ENCODE results near the gene HBG1. TPM values are rescaled to one million over a fixed set of nuclear protein-coding genes. Genes with fewer than 3 reads are reported as not detected.

The HBG1 gene
- total RNA-seq, 4 donors from 2014 or later = not detected

GRCh38 chr11:5224538-5225479, 24.8 kb downstream of the HBG1 start:
- Histone ChIP-seq H3K4me3 (no peak overlapping the region), H3K9me3 (no peaks in the 10 kb centered on the region), H3K27ac (no peak overlapping the region), H3K27me3 (no peaks in the 10 kb centered on the region), H3K36me3 (no peaks in the 10 kb centered on the region), H3K4me1 (no peaks in the 10 kb centered on the region)
- no peak for TF ChIP-seq POLR2A (IDR thresholded peaks at IDR 0.05)
- no peak for TF ChIP-seq CTCF (IDR thresholded peaks at IDR 0.05)
- no peak for DNase-seq

GRCh38 chr11:5223686-5224085, 26.0 kb downstream of the HBG1 start:
- H3K9me3 ChIP-seq = no peaks in the 10 kb centered on the region
- TF ChIP-seq CTCF (IDR thresholded peaks at IDR 0.05) (no peak), POLR2A (IDR thresholded peaks at IDR 0.05) (no peak)
- H3K27me3 ChIP-seq = no peaks in the 10 kb centered on the region
- DNase-seq = no peak
- H3K4me1 ChIP-seq = no peaks in the 10 kb centered on the region
- no peaks in the 10 kb centered on the region for H3K36me3 ChIP-seq
- H3K4me3 ChIP-seq = no peak overlapping the region
- no peak overlapping the region for H3K27ac ChIP-seq

- DNase-seq = no peak
- Histone ChIP-seq H3K36me3 (no peaks in the 10 kb centered on the region), H3K9me3 (no peaks in the 10 kb centered on the region), H3K27ac (no peak overlapping the region), H3K4me1 (no peaks in the 10 kb centered on the region), H3K27me3 (no peaks in the 10 kb centered on the region), H3K4me3 (no peak overlapping the region)
- no peak for TF ChIP-seq CTCF (IDR thresholded peaks at IDR 0.05)
- TF ChIP-seq POLR2A (IDR thresholded peaks at IDR 0.05) = no peak
These were observed 26.5 kb downstream of the HBG1 start for GRCh38 chr11:5223146-5223545.

GRCh38 chr11:5210376-5210885, 39.2 kb downstream of the HBG1 start:
- Histone ChIP-seq H3K9me3 (no peaks in the 10 kb centered on the region), H3K4me1 (no peaks in the 10 kb centered on the region), H3K27ac (no peak overlapping the region), H3K4me3 (no peak overlapping the region), H3K36me3 (no peaks in the 10 kb centered on the region), H3K27me3 (no peaks in the 10 kb centered on the region)
- no peak for DNase-seq
- TF ChIP-seq POLR2A (IDR thresholded peaks at IDR 0.05) (no peak), CTCF (IDR thresholded peaks at IDR 0.05) (no peak)

GRCh38 chr11:5204787-5205186, 44.9 kb downstream of the HBG1 start:
- no peaks in the 10 kb centered on the region for H3K9me3 ChIP-seq
- H3K36me3 ChIP-seq = no peaks in the 10 kb centered on the region
- H3K27ac ChIP-seq = no peak overlapping the region
- H3K4me1 ChIP-seq = no peaks in the 10 kb centered on the region
- no peaks in the 10 kb centered on the region for H3K27me3 ChIP-seq
- no peak for TF ChIP-seq POLR2A (IDR thresholded peaks at IDR 0.05)
- TF ChIP-seq CTCF (IDR thresholded peaks at IDR 0.05) = peak in 1 of 6 experiments; percentile 16
- DNase-seq = no peak
- H3K4me3 ChIP-seq = no peak overlapping the region
